ENCODE measurements around the gene METTL26. TPM values are rescaled to one million over a fixed set of nuclear protein-coding genes. Genes with fewer than 3 reads are reported as not detected.

METTL26 gene
- total and polyA plus RNA-seq, 10 of the 15 experiments (the other 5 are each of a cell fraction or from before 2014, with no cell fraction given), result 5.4 to 163 (median 79.3) TPM

DNA sequence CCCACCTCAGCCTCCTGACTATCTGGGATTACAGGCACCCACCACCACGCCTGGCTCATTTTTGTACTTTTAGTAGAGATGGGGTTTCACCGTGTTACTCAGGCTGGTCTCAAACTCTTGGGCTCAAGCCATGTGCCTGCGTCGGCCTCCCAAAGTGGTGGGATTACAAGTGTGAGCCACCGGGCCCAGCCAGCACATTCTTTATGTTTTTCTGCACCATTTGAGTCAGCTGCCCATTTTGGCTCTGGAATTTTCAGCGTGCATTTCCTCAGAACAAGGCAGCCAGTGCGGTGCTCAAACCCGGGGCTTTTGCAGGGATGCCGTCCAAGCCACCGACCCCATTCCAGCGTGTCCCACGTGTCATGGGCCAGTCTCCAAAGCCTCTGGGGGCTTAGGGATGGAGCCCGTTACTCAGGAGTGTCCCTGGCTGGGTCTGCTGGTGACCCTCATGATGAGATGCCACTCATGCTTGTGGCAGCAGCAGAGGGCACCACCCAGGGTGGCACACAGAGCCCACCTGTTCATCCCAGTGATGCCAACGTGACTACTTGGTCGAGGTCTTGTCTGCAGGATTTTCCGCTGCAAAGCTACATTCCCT is 50.0 kb downstream of the METTL26 start:
- ATAC-seq (no peak), FAIRE-seq (no peak), DNase-seq (ENCODE audit: low read depth, low spot score) (no peak)
- no peaks in the 10 kb centered on the region for H3K36me3 ChIP-seq (ENCODE audit: control insufficient read depth in 2 of 2, insufficient read depth in 2 of 2, low read length in 1 of 2)
- H3K79me2 ChIP-seq (ENCODE audit: control insufficient read depth, insufficient read depth, low read length), result peaks cover 26% of the 10 kb centered on the region
- CTCF ChIA-PET, result no interaction called here
- 69% methylated on average over 16 of the region's 16 CpGs for WGBS (ENCODE audit: insufficient coverage, insufficient replicate concordance, low lambda C conversion rate, missing lambda C conversion rate)
- no peaks in the 10 kb centered on the region for H4K20me1 ChIP-seq (ENCODE audit: control insufficient read depth, insufficient read depth)
- POLR2A ChIA-PET, result no interaction called here
- SMC1A ChIA-PET (ENCODE audit: uncharacterized antibody, unreplicated experiment), result no interaction called here
- H3K27ac ChIP-seq (ENCODE audit: control insufficient read depth, insufficient read depth), result no peak overlapping the region
- peaks cover 13% of the 10 kb centered on the region for H3K4me1 ChIP-seq (ENCODE audit: control insufficient read depth, insufficient read depth, low read length)
- H2AFZ ChIP-seq (ENCODE audit: control insufficient read depth, low read depth, low read length), result no peak overlapping the region
- H3K9me3 ChIP-seq (replicated peaks; ENCODE audit: control insufficient read depth, insufficient read depth, low read length), result no peaks in the 10 kb centered on the region
- RAD21 ChIA-PET (ENCODE audit: unreplicated experiment), result no interaction called here
- in situ Hi-C loops (cut with MboI), result no loop called here
- H3K4me2 ChIP-seq (ENCODE audit: control insufficient read depth, insufficient read depth), result no peak overlapping the region
- 0 out of 2 replicates have a peak, but pooled peaks have one; percentile 16 for TF ChIP-seq POLR2AphosphoS2 (IDR thresholded peaks at IDR 0.05; ENCODE audit: low read depth, low read length)
- no peak for TF ChIP-seq POLR2AphosphoS5 (IDR thresholded peaks at IDR 0.05; ENCODE audit: low read length)
- no peak for TF ChIP-seq ZNF592 (IDR thresholded peaks at IDR 0.05)
- TF ChIP-seq MEF2B (IDR thresholded peaks at IDR 0.05; ENCODE audit: partially characterized antibody, poor library complexity, severe bottlenecking), result no peak
- TF ChIP-seq CHD4 (IDR thresholded peaks at IDR 0.05), result no peak
- intact Hi-C loops (cut with micrococcal nuclease; ENCODE audit: unreplicated experiment), result no loop called here
- H3K27me3 ChIP-seq (replicated peaks in 1 of 2; ENCODE audit: control insufficient read depth in 2 of 2, insufficient read depth in 2 of 2, low read length in 1 of 2), result no peaks in the 10 kb centered on the region
- no TSS peak for BruUV-seq (replicated peaks)
- H3K4me3 ChIP-seq, result no peak overlapping the region
- no peak overlapping the region for H3K9ac ChIP-seq (ENCODE audit: control insufficient read depth, insufficient read depth, low read length)

All from GM12878 (cell line).